GM19324 (cell line): ENCODE measurements around the gene ETFDH.
"Not testable (repeated sequence)": the region's sequence is repeated elsewhere in the genome, so short reads cannot be mapped to it uniquely, and the experiment has no call there.

Experiments used
- ATAC-seq: cut with Tn5 transposase; IDR thresholded peaks from one replicate; pipeline ENCODE4 v1.9.1; 2021; ENCODE audit warnings: mild to moderate bottlenecking, moderate library complexity; ENCODE audit not compliant: unreplicated experiment, low FRiP score

Gene ETFDH

GRCh38 chr4:158671915-158672806, at the start of gene ETFDH:
Gene ETFDH, plus strand, starts transcription at chr4:158672296. Its CDS starts 161 bp downstream, at chr4:158672457.
- peak; percentile 95 for ATAC-seq

DNA sequence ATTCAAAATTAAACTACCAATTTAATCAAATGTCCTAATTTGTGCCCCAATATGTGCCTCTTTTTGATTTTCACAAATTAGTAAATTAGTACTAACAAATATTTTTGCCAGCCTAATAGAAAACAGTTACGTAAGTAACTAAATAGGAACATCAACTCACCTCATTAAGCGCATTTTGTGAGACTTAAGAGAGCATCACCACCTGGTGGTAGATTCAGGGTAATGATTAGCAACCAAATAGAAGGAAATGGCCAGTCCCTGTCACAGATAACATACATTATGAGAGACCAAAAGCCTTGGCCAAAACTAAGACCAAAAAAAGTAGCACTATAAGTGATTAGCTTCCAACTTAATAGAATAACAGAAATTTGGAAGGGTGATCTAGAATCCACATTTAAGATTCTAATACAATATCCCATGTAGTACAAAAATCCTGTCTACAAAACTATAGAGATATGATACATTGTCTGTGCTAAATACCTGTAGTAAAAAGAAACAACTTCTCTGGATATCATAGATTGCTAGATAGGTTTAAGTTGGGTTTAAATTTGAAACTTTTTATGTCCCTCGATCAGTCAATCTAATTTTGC, 47.1 kb upstream of the ETFDH start:
- peak; percentile 78 for ATAC-seq

- no peak for ATAC-seq
Measured at GRCh38 chr4:158625544-158625943, 46.6 kb upstream of the ETFDH start.

GRCh38 chr4:158630893-158631292, 41.2 kb upstream of the ETFDH start:
- ATAC-seq: no peak

DNA sequence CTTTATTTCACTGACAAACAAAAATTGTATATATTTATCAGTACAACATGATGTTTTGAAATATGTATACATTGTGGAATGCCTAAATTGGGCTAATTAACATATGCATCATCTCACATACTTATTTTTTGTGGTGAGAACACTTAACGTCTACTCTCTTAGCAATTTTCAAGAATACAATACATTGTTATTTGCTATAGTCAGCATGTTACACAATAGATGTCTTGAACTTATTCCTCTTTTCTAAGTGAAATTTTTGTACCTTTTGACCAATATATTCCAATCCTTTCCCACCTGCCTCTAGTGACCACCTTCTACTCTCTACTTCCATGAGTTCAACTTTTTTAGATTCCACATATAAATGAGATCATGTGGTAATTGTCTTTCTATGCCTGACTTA, 35.5 kb upstream of the ETFDH start:
- ATAC-seq: no peak

DNA sequence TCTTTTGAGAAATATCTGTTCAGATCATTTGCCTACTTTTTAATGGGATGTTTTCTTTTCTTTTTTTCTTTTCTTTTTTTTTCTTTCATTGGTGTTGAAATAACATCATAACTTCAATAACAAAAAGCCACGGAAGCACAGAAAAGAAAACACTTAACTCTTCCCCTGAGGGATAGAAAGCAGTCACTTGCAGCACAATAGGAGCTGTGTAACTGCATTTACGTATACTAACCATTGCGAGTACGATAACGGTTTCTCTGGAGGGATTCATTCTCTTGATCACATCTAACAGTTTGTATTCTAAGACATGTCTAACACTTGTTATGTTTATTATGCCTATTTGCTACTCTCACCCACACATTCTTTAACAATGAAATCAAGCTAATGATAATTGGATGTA, 27.7 kb upstream of the ETFDH start:
- no peak for ATAC-seq

GRCh38 chr4:158644760-158645159, 27.3 kb upstream of the ETFDH start:
- ATAC-seq: no peak

GRCh38 chr4:158649111-158649680, 22.9 kb upstream of the ETFDH start:
- ATAC-seq: no peak

- no peak for ATAC-seq
Measured at GRCh38 chr4:158652920-158653319, 19.2 kb upstream of the ETFDH start.

DNA sequence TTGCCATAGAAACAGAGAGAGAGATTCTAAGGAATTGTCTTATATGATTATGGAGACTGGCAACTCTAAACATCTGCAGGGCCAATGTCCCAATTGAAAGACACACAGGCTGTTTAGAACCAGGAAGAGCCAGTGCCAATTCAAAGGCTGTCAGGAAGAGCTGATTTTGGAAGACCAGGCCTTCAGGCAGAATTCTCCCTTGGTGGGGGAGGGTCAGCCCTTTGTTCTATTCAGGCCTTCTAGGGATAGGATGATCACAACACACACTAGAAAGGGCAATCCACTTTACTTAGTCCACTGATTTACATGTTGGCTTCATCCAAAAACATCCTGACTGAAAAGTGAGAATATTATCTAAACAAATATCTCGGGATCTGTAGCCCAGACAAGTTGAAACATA, 15.7 kb upstream of the ETFDH start:
- no peak for ATAC-seq

DNA sequence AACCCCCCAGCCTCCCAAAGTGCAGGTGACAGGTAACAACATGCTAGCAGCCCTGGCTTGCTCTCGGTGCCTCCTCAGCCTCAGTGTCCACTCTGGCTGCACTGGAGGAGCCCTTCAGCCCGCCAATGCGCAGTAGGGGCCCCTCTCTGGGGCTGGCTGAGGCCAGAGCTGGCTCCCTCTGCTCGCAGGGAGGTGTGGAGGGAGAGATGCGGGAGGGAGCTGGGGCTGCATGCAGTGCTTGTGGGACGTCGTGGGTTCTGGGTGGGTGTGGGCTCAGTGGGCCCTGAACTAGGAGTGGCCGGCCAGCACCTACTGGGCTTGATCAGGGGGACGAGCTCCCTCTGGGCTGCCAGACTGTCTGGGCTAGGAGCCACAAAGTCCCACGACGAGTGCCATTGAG, 14.8 kb upstream of the ETFDH start:
- no peak for ATAC-seq

- ATAC-seq: not testable (repeated sequence)
Measured at GRCh38 chr4:158663255-158663654, 8.8 kb upstream of the ETFDH start.

- ATAC-seq: not testable (repeated sequence)
Measured at GRCh38 chr4:158663707-158664625, 8.1 kb upstream of the ETFDH start.

- ATAC-seq: no peak
Measured at GRCh38 chr4:158664806-158665205, 7.3 kb upstream of the ETFDH start.

GRCh38 chr4:158666892-158667291, 5.2 kb upstream of the ETFDH start:
- ATAC-seq: no peak

DNA sequence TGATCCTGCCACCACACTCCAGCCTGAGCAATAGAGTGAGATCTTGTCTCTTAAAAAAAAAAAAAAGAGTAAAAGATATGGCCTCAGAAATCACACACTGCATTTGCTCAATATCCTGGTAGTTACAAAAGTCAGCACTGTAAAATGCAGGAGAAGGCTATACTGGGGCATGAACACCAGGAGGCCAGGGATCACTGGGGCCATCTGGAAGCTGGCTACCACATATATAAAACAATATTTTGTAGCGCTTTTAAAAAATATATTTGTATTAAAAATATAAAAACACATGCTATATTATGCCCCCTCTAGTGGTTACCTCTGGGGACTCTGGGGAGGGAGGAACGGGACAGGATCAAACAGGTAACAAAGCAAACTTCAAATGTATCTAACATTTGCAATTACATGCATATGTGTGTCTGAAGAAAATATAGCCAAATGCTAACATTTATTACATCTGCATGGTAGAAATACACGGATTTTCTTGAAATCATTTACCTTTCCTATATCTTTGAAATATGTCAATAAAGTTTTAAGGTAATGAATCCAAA, 4.4 kb upstream of the ETFDH start:
- ATAC-seq: no peak

DNA sequence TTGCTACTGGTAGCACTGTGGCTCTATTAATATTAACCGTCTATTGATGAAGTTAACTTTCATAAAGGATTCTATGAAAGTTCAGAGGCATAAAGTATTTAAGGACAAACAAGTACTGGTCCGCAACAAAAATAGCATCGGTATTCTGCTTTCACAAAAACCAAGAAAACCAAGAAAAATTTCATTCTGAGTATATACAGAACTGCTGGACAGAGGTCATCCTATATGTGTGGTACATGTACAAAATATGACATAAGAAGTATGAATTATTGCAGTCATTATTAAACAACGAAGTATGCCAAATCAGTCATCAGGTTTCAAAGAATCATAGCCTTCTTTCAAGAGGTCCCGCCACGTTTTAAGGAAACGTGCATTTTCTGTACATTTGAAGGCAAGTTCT, 2.8 kb upstream of the ETFDH start:
- ATAC-seq: no peak

DNA sequence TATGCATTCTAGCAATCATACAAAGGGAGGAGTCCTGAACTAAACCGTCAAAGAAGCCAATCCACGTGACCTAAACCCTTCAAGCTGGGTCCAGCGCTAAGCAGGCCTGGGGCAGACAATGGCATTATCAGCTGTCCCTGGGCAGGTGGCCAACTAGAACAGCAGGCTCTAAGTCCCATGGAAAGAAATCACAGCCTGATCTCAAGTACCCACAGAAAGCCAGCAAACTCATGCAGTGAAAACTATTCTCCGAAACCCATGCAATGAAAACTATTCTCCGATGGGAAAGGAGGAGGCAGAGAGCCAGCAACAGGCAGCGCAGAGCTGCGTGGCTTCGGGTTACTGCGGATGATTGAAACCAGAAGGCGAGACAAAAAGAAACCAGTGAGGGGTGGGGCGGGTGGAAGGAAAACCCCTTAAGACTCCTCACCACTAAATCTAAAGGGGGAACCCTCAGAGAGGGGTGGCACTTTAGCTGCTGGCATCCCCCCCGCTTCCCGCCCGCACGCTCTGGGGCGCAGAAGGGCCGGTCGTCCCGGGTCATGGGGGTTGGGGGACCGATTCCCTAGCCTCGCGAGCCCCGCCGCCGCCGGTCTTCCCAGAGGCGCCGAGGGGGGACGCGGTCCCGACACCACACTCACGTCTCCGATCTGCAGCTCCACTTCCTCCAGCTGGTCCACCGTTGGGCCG, 976 bp upstream of the ETFDH start:
- peak; percentile 14 for ATAC-seq

DNA sequence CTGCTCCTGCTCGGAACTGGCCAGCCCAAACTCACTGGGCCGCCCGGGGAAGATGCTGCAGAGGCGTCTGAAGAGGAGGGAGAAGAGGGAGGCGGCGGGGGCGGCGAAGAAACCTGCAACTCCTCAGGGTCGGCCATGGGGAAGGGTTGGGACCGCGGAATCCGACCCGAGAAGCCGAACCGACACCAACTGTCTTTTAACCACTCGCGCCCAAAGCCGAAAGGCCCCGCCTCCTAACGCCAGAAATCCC, 506 bp upstream of the ETFDH start, which contains the start of gene C4orf46:
C4orf46 (minus strand) TSS at position 223 of the 250 bp plus-strand sequence; CDS start at position 137, 86 bp downstream.
- no peak for ATAC-seq

DNA sequence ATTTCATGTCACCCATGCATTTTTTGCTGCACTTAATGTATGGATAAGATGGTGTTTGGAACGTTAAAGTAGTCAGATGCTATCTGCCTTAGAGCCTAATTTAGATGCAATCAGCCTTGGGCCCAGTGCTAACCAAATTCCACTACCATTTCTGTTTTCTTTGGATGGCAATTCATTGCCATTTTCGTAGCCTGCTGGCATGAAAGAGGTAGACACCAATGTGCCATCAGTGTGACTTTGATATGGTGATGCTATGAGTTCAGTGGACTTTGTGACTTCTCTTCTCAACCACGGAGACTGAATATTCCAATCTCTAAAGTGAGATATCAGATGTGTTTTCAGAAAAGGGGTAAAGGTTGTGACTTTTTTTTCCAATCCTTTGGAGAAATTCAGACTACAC, 1.5 kb downstream of the ETFDH start:
- ATAC-seq: no peak
